Measurements from ENCODE around the gene PC. TPM values are rescaled to one million over a fixed set of nuclear protein-coding genes. Genes with fewer than 3 reads are reported as not detected.
"Not testable (repeated sequence)": the region's sequence is repeated elsewhere in the genome, so short reads cannot be mapped to it uniquely, and the experiment has no call there.

The PC gene
- total RNA-seq, 1 donor from 2014 or later, result 47.4 TPM

GRCh38 chr11:66814678-66815077, 143.5 kb downstream of the PC start:
- Mint-ChIP-seq H3K27ac (ENCODE audit: unreplicated experiment) (no peak overlapping the region), H3K4me1 (ENCODE audit: low read depth, unreplicated experiment) (peaks cover 2% of the 10 kb centered on the region)

GRCh38 chr11:66810576-66811185, 147.5 kb downstream of the PC start:
- no peaks in the 10 kb centered on the region for H3K4me1 Mint-ChIP-seq (ENCODE audit: low read depth, unreplicated experiment)
- H3K9me3 Mint-ChIP-seq (ENCODE audit: unreplicated experiment), result no peaks in the 10 kb centered on the region
- H3K36me3 Mint-ChIP-seq (ENCODE audit: unreplicated experiment), result peaks cover 9% of the 10 kb centered on the region
- H3K4me3 Mint-ChIP-seq (ENCODE audit: unreplicated experiment), result no peak overlapping the region
- no peak for TF ChIP-seq CTCF (IDR thresholded peaks at IDR 0.05; ENCODE audit: partially characterized antibody, unreplicated experiment)
- no peak for DNase-seq
- no peak overlapping the region for H3K27ac Mint-ChIP-seq (ENCODE audit: unreplicated experiment)
- no peaks in the 10 kb centered on the region for H3K27me3 Mint-ChIP-seq (ENCODE audit: unreplicated experiment)

More at GRCh38 chr11:66814678-66815077, 143.5 kb downstream of the PC start:
- Mint-ChIP-seq H3K27me3 (ENCODE audit: unreplicated experiment) (no peaks in the 10 kb centered on the region), H3K36me3 (ENCODE audit: unreplicated experiment) (peaks cover 4% of the 10 kb centered on the region), H3K9me3 (ENCODE audit: unreplicated experiment) (no peaks in the 10 kb centered on the region), H3K4me3 (ENCODE audit: unreplicated experiment) (no peak overlapping the region)
- TF ChIP-seq CTCF (IDR thresholded peaks at IDR 0.05; ENCODE audit: partially characterized antibody, unreplicated experiment), result no peak
- DNase-seq, result no peak

GRCh38 chr11:66809592-66809991, 148.6 kb downstream of the PC start:
- no peak for DNase-seq
- no peak overlapping the region for H3K27ac Mint-ChIP-seq (ENCODE audit: unreplicated experiment)
- H3K4me1 Mint-ChIP-seq (ENCODE audit: low read depth, unreplicated experiment), result no peaks in the 10 kb centered on the region
- peaks cover 9% of the 10 kb centered on the region for H3K36me3 Mint-ChIP-seq (ENCODE audit: unreplicated experiment)
- H3K4me3 Mint-ChIP-seq (ENCODE audit: unreplicated experiment), result no peak overlapping the region
- TF ChIP-seq CTCF (IDR thresholded peaks at IDR 0.05; ENCODE audit: partially characterized antibody, unreplicated experiment), result no peak
- H3K27me3 Mint-ChIP-seq (ENCODE audit: unreplicated experiment), result no peaks in the 10 kb centered on the region
- H3K9me3 Mint-ChIP-seq (ENCODE audit: unreplicated experiment), result no peaks in the 10 kb centered on the region

- TF ChIP-seq CTCF (IDR thresholded peaks at IDR 0.05; ENCODE audit: partially characterized antibody, unreplicated experiment), result no peak
- H3K27ac Mint-ChIP-seq (ENCODE audit: unreplicated experiment), result no peak overlapping the region
- no peaks in the 10 kb centered on the region for H3K4me1 Mint-ChIP-seq (ENCODE audit: low read depth, unreplicated experiment)
- no peak for DNase-seq
- H3K36me3 Mint-ChIP-seq (ENCODE audit: unreplicated experiment), result no peaks in the 10 kb centered on the region
- H3K27me3 Mint-ChIP-seq (ENCODE audit: unreplicated experiment), result no peaks in the 10 kb centered on the region
- H3K4me3 Mint-ChIP-seq (ENCODE audit: unreplicated experiment), result no peak overlapping the region
- H3K9me3 Mint-ChIP-seq (ENCODE audit: unreplicated experiment), result no peaks in the 10 kb centered on the region
Observed at GRCh38 chr11:66800720-66801428, 157.3 kb downstream of the PC start.

- H3K27ac Mint-ChIP-seq (ENCODE audit: unreplicated experiment); DNase-seq; H3K4me3 Mint-ChIP-seq (ENCODE audit: unreplicated experiment); H3K4me1 Mint-ChIP-seq (ENCODE audit: low read depth, unreplicated experiment); H3K36me3 Mint-ChIP-seq (ENCODE audit: unreplicated experiment); H3K9me3 Mint-ChIP-seq (ENCODE audit: unreplicated experiment); H3K27me3 Mint-ChIP-seq (ENCODE audit: unreplicated experiment): not testable (repeated sequence)
Observed at GRCh38 chr11:66799815-66800214, 158.4 kb downstream of the PC start.

Small RNA genes within 50 kb of the gene (microRNA-seq; reads per million reads assigned to microRNA genes)
- 0.55 reads per million for gene MIR3163 (ENCODE audit: unreplicated experiment)

Other genes starting within 250 kb of the PC start
- gene SPTBN2, start 229.2 kb downstream of the PC start, total RNA-seq (ENCODE audit: unreplicated experiment), result 371 TPM
- gene RCE1, start 114.9 kb downstream of the PC start, total RNA-seq (ENCODE audit: unreplicated experiment), result 30.6 TPM
- 67.1 TPM for gene LRFN4, start 101.3 kb downstream of the PC start, total RNA-seq (ENCODE audit: unreplicated experiment)
- not detected for gene C11orf86, start 16.9 kb upstream of the PC start, total RNA-seq (ENCODE audit: unreplicated experiment)
- gene SYT12, start 64.8 kb upstream of the PC start, total RNA-seq (ENCODE audit: unreplicated experiment), result 0.37 TPM
- gene RHOD, start 98.5 kb upstream of the PC start, total RNA-seq (ENCODE audit: unreplicated experiment), result not detected
- gene KDM2A, start 160.9 kb upstream of the PC start, total RNA-seq (ENCODE audit: unreplicated experiment), result 71.0 TPM

Data from glutamatergic neuron (in vitro differentiated cells).